Left ventricle myocardium inferior (tissue), 1 donor: ENCODE measurements around the gene EXOC3L4. TPM values are rescaled to one million over a fixed set of nuclear protein-coding genes. Genes with fewer than 3 reads are reported as not detected.

ENCODE experiments used
- DNase-seq: peaks from one replicate; pipeline ENCODE4 v3.0.0-alpha.2; 2020
- H3K27ac ChIP-seq: fragments of 200-600 bp; replicated peaks from 2 replicates; pipeline ENCODE4 v1.8.0; 2021
- H3K27me3 ChIP-seq: fragments of 200-600 bp; 2 replicates; pipeline ENCODE4 v1.8.0; 2021; ENCODE audit warnings: low read depth
- H3K36me3 ChIP-seq: fragments of 200-600 bp; 2 replicates; pipeline ENCODE4 v1.8.0; 2021
- H3K4me1 ChIP-seq: fragments of 200-600 bp; 2 replicates; pipeline ENCODE4 v1.8.0; 2021
- H3K4me3 ChIP-seq: fragments of 200-600 bp; 2 replicates; pipeline ENCODE4 v1.8.0; 2021; ENCODE audit warnings: mild to moderate bottlenecking, moderate library complexity
- H3K9me3 ChIP-seq: fragments of 200-600 bp; replicated peaks from 2 replicates; pipeline ENCODE4 v1.8.0; 2021
- intact Hi-C: fragments of 100-400 bp; cut with micrococcal nuclease; formaldehyde crosslinking; loops from one replicate; pipeline ENCODE4 v1.11.0; 2022
- total RNA-seq: library from RNA; stranded (reverse); fragmentation: NEBNext Ultra II Directional; extraction: Animal tissue kit (Norgen Biotek cat#: 25700); gene quantifications from one replicate; pipeline ENCODE4 v1.2.1, GENCODE V29; 2021
- TF ChIP-seq, protein P1 (sequence below): fragments of 200-600 bp; IDR thresholded peaks from 2 replicates; pipeline ENCODE4 v1.8.0; 2021; ENCODE audit warnings: antibody characterized with exemption, mild to moderate bottlenecking, borderline replicate concordance
- donor health status: DM: no; HTN: yes; CAD: no; lungs with severe emphysema.

The EXOC3L4 gene
- total RNA-seq, 1 donor from 2014 or later, result 0.66 TPM

DNA sequence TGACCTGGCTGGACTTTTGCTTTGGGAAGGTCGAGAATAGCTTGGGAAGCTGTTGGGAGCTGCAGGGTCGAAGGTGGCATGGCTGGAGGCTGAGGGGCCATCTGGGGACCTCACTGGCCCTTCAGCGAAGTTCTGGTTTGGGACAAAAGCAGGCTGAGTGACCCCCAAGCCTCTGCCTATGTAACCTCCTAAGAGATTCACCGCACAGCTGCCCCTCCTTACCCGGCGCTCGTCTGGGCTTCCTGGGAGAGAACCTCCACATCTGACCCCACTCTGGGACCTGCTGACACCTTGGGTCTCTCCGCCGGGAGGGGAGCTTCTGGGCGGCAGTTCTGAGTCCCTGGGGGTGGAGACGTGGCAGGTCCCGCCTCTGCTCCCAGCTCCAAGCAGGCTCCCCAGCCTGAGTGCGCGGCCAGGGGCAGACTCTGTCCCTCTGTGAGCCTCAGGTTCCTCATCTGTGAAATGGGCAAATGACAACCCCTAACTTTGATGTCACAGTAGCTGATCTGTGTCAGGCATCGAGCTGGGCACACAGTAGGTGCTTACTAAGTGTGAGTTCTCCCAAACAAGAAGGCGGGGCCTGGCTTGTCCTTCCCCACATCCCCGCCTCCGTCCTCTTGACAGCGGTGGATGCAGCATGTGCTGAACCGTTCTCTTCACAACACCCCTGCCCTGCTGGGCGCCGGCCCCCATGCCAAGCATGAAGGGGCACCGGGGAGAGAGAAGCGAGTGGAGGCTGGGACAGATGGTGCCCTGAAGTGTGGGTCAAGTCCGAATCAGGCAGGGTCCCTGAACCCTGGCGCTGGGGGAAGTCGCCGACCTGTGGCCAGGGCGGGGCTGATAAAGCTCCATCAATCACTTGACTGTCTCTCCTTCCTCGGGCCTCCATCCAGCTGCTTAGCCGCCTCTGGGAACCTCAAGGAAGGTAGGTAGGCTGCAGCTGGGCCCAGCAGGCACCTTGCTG is 3.8 kb downstream of the EXOC3L4 start:
- Histone ChIP-seq H3K27me3 (peaks cover 63% of the 10 kb centered on the region), H3K27ac (no peak overlapping the region), H3K36me3 (no peaks in the 10 kb centered on the region), H3K4me1 (peaks cover 21% of the 10 kb centered on the region), H3K9me3 (no peaks in the 10 kb centered on the region), H3K4me3 (no peak overlapping the region)
- TF ChIP-seq, protein P1, sequence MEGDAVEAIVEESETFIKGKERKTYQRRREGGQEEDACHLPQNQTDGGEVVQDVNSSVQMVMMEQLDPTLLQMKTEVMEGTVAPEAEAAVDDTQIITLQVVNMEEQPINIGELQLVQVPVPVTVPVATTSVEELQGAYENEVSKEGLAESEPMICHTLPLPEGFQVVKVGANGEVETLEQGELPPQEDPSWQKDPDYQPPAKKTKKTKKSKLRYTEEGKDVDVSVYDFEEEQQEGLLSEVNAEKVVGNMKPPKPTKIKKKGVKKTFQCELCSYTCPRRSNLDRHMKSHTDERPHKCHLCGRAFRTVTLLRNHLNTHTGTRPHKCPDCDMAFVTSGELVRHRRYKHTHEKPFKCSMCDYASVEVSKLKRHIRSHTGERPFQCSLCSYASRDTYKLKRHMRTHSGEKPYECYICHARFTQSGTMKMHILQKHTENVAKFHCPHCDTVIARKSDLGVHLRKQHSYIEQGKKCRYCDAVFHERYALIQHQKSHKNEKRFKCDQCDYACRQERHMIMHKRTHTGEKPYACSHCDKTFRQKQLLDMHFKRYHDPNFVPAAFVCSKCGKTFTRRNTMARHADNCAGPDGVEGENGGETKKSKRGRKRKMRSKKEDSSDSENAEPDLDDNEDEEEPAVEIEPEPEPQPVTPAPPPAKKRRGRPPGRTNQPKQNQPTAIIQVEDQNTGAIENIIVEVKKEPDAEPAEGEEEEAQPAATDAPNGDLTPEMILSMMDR, result no peak
- intact Hi-C loops, result no loop called here
- no peak for DNase-seq

DNA sequence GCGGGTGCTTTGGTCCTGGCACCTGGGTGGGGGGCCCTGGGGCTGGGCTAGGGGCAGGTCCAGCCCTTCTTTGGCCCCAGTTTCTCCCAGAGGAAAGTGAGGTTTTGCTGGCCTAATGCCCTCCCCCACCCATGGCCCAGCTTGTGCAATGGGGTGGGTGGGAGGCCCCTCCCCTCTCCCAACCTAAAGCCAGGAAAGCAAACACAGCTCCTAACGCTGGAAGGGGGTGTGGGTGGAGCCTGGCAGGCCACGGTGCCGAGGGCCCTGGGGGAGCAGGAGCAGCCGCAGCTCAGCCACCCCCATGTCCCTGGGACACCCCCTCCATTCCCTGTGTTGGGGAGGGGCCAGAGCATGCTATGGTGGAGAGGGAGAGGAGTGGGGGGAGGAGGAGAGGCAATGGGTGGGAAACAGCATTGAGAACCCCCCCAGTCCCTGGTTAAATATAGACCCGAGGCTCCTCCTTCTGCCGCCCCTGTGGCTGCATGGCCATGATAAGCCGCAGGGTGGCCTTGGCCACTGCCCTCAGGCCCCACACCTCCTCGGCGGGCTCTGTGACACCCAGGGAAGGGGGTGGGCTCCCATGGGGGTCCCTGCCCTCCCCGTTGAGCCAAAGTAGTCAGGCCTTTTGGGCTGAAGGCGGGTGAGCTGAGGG is 4.7 kb downstream of the EXOC3L4 start:
- TF ChIP-seq, protein P1, result no peak
- no peaks in the 10 kb centered on the region for H3K9me3 ChIP-seq
- no peak overlapping the region for H3K4me3 ChIP-seq
- no peak for DNase-seq
- no peak overlapping the region for H3K27ac ChIP-seq
- peaks cover 73% of the 10 kb centered on the region for H3K27me3 ChIP-seq
- H3K4me1 ChIP-seq, result peaks cover 28% of the 10 kb centered on the region
- intact Hi-C loops, result no loop called here
- no peaks in the 10 kb centered on the region for H3K36me3 ChIP-seq

- H3K27me3 ChIP-seq, result peaks cover 79% of the 10 kb centered on the region
- DNase-seq, result no peak
Observed at GRCh38 chr14:103099733-103100280, 5.3 kb downstream of the EXOC3L4 start.

GRCh38 chr14:103100281-103101121 is 6.0 kb downstream of the EXOC3L4 start:
- TF ChIP-seq, protein P1, result no peak
- H3K9me3 ChIP-seq, result no peaks in the 10 kb centered on the region
- no peak for DNase-seq
- H3K36me3 ChIP-seq, result no peaks in the 10 kb centered on the region
- no peak overlapping the region for H3K4me3 ChIP-seq
- H3K4me1 ChIP-seq, result peaks cover 32% of the 10 kb centered on the region
- H3K27ac ChIP-seq, result no peak overlapping the region
- peaks cover 80% of the 10 kb centered on the region for H3K27me3 ChIP-seq
- intact Hi-C loops, result loop anchor here (10.0 kb wide), 1 partner anchor 84 kb away; no protein-coding TSS in a partner anchor

More at GRCh38 chr14:103099733-103100280, 5.3 kb downstream of the EXOC3L4 start:
- H3K4me1 ChIP-seq, result peaks cover 28% of the 10 kb centered on the region
- H3K4me3 ChIP-seq, result no peak overlapping the region
- TF ChIP-seq, protein P1, result no peak
- H3K36me3 ChIP-seq, result no peaks in the 10 kb centered on the region
- no peaks in the 10 kb centered on the region for H3K9me3 ChIP-seq
- H3K27ac ChIP-seq, result no peak overlapping the region
- intact Hi-C loops, result loop anchor here (10.0 kb wide), 1 partner anchor 85 kb away; no protein-coding TSS in a partner anchor
